HEK293 (cell line): Measurements from ENCODE around the gene ZNF197.

ENCODE experiments used
- CTCF ChIA-PET: fragments of 350-600 bp; formaldehyde crosslinking; extraction: SDS; loops from one replicate; lab custom pipeline; 2021; ENCODE audit warnings: antibody characterized with exemption; lab: Yijun Ruan, JAX
- POLR2A ChIA-PET: fragments of 300-600 bp; formaldehyde crosslinking; extraction: SDS; loops from one replicate; lab custom pipeline; 2020; ENCODE audit warnings: antibody characterized with exemption, inconsistent platforms; lab: Yijun Ruan, JAX
- H3K27ac ChIP-seq: fragments of 200-500 bp; sonication (Bioruptor generic); 2 replicates; pipeline ENCODE4 v1.5.1; 2014; ENCODE audit warnings: low read depth, low read length, control low read depth, inconsistent platforms; ENCODE audit errors: extremely low read depth
- H3K36me3 ChIP-seq, 2 experiments: fragments of 200-500 bp in 1 of 2; sonication (Bioruptor generic) in 1 of 2; 1 replicate in 1 of 2; 2 replicates in 1 of 2; pipeline ENCODE4 v1.5.1; 2014 to 2017; ENCODE audit warnings: inconsistent platforms in 2 of 2, low read length in 2 of 2; ENCODE audit not compliant: control insufficient read depth in 2 of 2, insufficient read depth in 1 of 2
- H3K4me1 ChIP-seq: fragments of 200-500 bp; sonication (Bioruptor generic); 2 replicates; pipeline ENCODE4 v1.5.1; 2014; ENCODE audit warnings: mild to moderate bottlenecking, low read length, inconsistent platforms; ENCODE audit not compliant: control insufficient read depth, insufficient read depth
- H3K4me3 ChIP-seq: 2 replicates; pipeline ENCODE4 v1.5.1; 2011; ENCODE audit warnings: low read depth, mild to moderate bottlenecking, control low read depth, low read length, moderate library complexity
- H3K9me3 ChIP-seq: fragments of 200-500 bp; sonication (Bioruptor generic); 2 replicates; pipeline ENCODE4 v1.5.1; 2014; ENCODE audit warnings: low read depth, low read length, inconsistent platforms; ENCODE audit not compliant: control insufficient read depth, insufficient read depth
- RBAK ChIP-seq: fragments of 450-650 bp; formaldehyde crosslinking; IDR thresholded peaks from 2 replicates; pipeline ENCODE4 v1.5.1; 2016; ENCODE audit warnings: missing biosample characterization, missing genetic modification characterization
- TCF7L2 ChIP-seq: IDR thresholded peaks from 2 replicates; pipeline ENCODE4 v1.6.1; 2011; ENCODE audit warnings: low read depth, mild to moderate bottlenecking, inconsistent platforms, low read length, moderate library complexity, borderline replicate concordance
- ZFP3 ChIP-seq: fragments of 450-650 bp; formaldehyde crosslinking; IDR thresholded peaks from 2 replicates; pipeline ENCODE4 v1.5.1; 2016; ENCODE audit warnings: low read depth, missing biosample characterization, missing genetic modification characterization
- ZNF146 ChIP-seq: fragments of 450-650 bp; formaldehyde crosslinking; IDR thresholded peaks from 2 replicates; pipeline ENCODE4 v1.5.1; 2016; ENCODE audit warnings: missing biosample characterization, missing genetic modification characterization
- ZNF19 ChIP-seq: fragments of 450-650 bp; formaldehyde crosslinking; IDR thresholded peaks from 2 replicates; pipeline ENCODE4; 2016; ENCODE audit warnings: missing biosample characterization, missing genetic modification characterization, low read depth
- ZNF354C ChIP-seq: fragments of 450-650 bp; formaldehyde crosslinking; IDR thresholded peaks from 2 replicates; pipeline ENCODE4 v1.5.1; 2016; ENCODE audit warnings: missing biosample characterization, missing genetic modification characterization, low read depth, borderline replicate concordance
- ZNF707 ChIP-seq: fragments of 450-650 bp; formaldehyde crosslinking; IDR thresholded peaks from 2 replicates; pipeline ENCODE4 v1.5.1; 2016; ENCODE audit warnings: missing biosample characterization, missing genetic modification characterization
- ZNF747 ChIP-seq: fragments of 450-650 bp; formaldehyde crosslinking; IDR thresholded peaks from 2 replicates; pipeline ENCODE4 v1.5.1; 2016; ENCODE audit warnings: missing biosample characterization, missing genetic modification characterization
- TF ChIP-seq, protein P1 (sequence below): fragments of 450-650 bp; formaldehyde crosslinking; IDR thresholded peaks from 2 replicates; pipeline ENCODE4 v1.5.1; 2016; ENCODE audit warnings: missing biosample characterization, missing genetic modification characterization
- TF ChIP-seq, protein P2 (sequence below): fragments of 450-650 bp; formaldehyde crosslinking; IDR thresholded peaks from 2 replicates; pipeline ENCODE4 v1.5.1; 2017; ENCODE audit warnings: missing biosample characterization, missing genetic modification characterization

Gene ZNF197

DNA sequence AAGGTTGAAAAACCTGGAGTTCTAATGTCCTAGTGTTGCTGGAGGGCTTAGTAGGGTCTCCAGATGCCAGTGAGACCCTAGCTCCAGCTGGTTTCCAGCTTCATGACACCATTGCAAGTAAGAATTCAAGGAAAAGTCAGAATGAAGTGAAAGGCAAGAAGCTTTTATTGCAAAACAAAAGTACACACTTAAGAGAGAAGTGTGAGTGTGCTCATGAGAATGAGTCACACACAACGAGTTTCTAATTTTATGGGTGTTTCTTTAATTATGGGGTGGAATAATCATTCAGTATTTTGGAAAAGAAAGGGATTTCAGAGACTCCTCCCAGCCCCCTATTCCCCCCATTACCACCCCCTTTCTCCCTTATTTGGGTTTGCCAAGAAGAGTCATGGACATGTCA, 63.1 kb downstream of the ZNF197 start:
- ChIA-PET POLR2A (no interaction called here), CTCF (no interaction called here)
- no peak overlapping the region for H3K27ac ChIP-seq
- H3K4me3 ChIP-seq: no peak overlapping the region
- H3K4me1 ChIP-seq: no peaks in the 10 kb centered on the region
- no peaks in the 10 kb centered on the region for H3K36me3 ChIP-seq
- no peaks in the 10 kb centered on the region for H3K9me3 ChIP-seq
- TF ChIP-seq ZFP3 (no peak), RBAK (tag by site-specific recombination) (no peak), ZNF354C (tag by site-specific recombination) (no peak), TCF7L2 (no peak), ZNF146 (tag by site-specific recombination) (no peak), ZNF707 (no peak), ZNF747 (tag by site-specific recombination) (no peak), ZNF19 (tag by site-specific recombination) (no peak)
- TF ChIP-seq, protein P1, sequence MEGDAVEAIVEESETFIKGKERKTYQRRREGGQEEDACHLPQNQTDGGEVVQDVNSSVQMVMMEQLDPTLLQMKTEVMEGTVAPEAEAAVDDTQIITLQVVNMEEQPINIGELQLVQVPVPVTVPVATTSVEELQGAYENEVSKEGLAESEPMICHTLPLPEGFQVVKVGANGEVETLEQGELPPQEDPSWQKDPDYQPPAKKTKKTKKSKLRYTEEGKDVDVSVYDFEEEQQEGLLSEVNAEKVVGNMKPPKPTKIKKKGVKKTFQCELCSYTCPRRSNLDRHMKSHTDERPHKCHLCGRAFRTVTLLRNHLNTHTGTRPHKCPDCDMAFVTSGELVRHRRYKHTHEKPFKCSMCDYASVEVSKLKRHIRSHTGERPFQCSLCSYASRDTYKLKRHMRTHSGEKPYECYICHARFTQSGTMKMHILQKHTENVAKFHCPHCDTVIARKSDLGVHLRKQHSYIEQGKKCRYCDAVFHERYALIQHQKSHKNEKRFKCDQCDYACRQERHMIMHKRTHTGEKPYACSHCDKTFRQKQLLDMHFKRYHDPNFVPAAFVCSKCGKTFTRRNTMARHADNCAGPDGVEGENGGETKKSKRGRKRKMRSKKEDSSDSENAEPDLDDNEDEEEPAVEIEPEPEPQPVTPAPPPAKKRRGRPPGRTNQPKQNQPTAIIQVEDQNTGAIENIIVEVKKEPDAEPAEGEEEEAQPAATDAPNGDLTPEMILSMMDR (tag by site-specific recombination): no peak
- TF ChIP-seq, protein P2, sequence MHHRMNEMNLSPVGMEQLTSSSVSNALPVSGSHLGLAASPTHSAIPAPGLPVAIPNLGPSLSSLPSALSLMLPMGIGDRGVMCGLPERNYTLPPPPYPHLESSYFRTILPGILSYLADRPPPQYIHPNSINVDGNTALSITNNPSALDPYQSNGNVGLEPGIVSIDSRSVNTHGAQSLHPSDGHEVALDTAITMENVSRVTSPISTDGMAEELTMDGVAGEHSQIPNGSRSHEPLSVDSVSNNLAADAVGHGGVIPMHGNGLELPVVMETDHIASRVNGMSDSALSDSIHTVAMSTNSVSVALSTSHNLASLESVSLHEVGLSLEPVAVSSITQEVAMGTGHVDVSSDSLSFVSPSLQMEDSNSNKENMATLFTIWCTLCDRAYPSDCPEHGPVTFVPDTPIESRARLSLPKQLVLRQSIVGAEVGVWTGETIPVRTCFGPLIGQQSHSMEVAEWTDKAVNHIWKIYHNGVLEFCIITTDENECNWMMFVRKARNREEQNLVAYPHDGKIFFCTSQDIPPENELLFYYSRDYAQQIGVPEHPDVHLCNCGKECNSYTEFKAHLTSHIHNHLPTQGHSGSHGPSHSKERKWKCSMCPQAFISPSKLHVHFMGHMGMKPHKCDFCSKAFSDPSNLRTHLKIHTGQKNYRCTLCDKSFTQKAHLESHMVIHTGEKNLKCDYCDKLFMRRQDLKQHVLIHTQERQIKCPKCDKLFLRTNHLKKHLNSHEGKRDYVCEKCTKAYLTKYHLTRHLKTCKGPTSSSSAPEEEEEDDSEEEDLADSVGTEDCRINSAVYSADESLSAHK: no peak
